ENCODE results near the gene TEAD2.

DNA sequence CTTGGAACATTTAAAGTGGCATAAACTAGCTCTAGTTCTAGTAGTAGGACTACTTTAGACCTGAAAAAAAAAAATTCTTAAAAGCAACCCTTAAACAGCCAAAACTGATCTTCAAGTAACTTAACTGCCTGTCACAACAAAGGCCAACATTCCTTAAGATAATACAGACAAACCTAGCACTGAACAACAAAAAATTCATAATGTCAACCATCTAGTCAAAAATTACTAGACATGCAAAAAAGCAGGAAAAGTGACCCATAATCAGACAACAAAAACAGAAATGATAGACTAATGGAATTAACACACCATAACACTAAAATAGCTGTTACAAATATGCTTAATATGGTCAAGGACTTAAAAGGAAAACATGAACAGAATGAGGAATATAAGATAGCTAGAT, 43.9 kb downstream of the TEAD2 start:
- TF ChIP-seq, protein P1, sequence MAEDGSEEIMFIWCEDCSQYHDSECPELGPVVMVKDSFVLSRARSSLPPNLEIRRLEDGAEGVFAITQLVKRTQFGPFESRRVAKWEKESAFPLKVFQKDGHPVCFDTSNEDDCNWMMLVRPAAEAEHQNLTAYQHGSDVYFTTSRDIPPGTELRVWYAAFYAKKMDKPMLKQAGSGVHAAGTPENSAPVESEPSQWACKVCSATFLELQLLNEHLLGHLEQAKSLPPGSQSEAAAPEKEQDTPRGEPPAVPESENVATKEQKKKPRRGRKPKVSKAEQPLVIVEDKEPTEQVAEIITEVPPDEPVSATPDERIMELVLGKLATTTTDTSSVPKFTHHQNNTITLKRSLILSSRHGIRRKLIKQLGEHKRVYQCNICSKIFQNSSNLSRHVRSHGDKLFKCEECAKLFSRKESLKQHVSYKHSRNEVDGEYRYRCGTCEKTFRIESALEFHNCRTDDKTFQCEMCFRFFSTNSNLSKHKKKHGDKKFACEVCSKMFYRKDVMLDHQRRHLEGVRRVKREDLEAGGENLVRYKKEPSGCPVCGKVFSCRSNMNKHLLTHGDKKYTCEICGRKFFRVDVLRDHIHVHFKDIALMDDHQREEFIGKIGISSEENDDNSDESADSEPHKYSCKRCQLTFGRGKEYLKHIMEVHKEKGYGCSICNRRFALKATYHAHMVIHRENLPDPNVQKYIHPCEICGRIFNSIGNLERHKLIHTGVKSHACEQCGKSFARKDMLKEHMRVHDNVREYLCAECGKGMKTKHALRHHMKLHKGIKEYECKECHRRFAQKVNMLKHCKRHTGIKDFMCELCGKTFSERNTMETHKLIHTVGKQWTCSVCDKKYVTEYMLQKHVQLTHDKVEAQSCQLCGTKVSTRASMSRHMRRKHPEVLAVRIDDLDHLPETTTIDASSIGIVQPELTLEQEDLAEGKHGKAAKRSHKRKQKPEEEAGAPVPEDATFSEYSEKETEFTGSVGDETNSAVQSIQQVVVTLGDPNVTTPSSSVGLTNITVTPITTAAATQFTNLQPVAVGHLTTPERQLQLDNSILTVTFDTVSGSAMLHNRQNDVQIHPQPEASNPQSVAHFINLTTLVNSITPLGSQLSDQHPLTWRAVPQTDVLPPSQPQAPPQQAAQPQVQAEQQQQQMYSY (CRISPR knock-in tag; IDR thresholded peaks at IDR 0.05) = no peak
- TF ChIP-seq, protein P2, sequence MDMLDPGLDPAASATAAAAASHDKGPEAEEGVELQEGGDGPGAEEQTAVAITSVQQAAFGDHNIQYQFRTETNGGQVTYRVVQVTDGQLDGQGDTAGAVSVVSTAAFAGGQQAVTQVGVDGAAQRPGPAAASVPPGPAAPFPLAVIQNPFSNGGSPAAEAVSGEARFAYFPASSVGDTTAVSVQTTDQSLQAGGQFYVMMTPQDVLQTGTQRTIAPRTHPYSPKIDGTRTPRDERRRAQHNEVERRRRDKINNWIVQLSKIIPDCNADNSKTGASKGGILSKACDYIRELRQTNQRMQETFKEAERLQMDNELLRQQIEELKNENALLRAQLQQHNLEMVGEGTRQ (CRISPR knock-in tag; IDR thresholded peaks at IDR 0.05) = no peak
- TF ChIP-seq, protein P3, sequence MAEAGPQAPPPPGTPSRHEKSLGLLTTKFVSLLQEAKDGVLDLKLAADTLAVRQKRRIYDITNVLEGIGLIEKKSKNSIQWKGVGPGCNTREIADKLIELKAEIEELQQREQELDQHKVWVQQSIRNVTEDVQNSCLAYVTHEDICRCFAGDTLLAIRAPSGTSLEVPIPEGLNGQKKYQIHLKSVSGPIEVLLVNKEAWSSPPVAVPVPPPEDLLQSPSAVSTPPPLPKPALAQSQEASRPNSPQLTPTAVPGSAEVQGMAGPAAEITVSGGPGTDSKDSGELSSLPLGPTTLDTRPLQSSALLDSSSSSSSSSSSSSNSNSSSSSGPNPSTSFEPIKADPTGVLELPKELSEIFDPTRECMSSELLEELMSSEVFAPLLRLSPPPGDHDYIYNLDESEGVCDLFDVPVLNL (CRISPR knock-in tag; IDR thresholded peaks at IDR 0.05; ENCODE audit: borderline replicate concordance, low read depth) = no peak
- TF ChIP-seq, protein P4, sequence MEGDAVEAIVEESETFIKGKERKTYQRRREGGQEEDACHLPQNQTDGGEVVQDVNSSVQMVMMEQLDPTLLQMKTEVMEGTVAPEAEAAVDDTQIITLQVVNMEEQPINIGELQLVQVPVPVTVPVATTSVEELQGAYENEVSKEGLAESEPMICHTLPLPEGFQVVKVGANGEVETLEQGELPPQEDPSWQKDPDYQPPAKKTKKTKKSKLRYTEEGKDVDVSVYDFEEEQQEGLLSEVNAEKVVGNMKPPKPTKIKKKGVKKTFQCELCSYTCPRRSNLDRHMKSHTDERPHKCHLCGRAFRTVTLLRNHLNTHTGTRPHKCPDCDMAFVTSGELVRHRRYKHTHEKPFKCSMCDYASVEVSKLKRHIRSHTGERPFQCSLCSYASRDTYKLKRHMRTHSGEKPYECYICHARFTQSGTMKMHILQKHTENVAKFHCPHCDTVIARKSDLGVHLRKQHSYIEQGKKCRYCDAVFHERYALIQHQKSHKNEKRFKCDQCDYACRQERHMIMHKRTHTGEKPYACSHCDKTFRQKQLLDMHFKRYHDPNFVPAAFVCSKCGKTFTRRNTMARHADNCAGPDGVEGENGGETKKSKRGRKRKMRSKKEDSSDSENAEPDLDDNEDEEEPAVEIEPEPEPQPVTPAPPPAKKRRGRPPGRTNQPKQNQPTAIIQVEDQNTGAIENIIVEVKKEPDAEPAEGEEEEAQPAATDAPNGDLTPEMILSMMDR (IDR thresholded peaks at IDR 0.05) = no peak
- TF ChIP-seq, protein P5, sequence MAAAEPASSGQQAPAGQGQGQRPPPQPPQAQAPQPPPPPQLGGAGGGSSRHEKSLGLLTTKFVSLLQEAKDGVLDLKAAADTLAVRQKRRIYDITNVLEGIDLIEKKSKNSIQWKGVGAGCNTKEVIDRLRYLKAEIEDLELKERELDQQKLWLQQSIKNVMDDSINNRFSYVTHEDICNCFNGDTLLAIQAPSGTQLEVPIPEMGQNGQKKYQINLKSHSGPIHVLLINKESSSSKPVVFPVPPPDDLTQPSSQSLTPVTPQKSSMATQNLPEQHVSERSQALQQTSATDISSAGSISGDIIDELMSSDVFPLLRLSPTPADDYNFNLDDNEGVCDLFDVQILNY (CRISPR knock-in tag; IDR thresholded peaks at IDR 0.05) = no peak
- TF ChIP-seq TEAD4 (CRISPR knock-in tag; IDR thresholded peaks at IDR 0.05) (no peak), ELF4 (CRISPR knock-in tag; IDR thresholded peaks at IDR 0.05; ENCODE audit: low read depth) (no peak), TEAD1 (CRISPR knock-in tag; IDR thresholded peaks at IDR 0.05) (no peak), SP1 (CRISPR knock-in tag; conservative IDR thresholded peaks at IDR 0.05) (no peak), NR3C1 (CRISPR knock-in tag; conservative IDR thresholded peaks at IDR 0.05; ENCODE audit: low read depth) (no peak)
- TF ChIP-seq, protein P6, sequence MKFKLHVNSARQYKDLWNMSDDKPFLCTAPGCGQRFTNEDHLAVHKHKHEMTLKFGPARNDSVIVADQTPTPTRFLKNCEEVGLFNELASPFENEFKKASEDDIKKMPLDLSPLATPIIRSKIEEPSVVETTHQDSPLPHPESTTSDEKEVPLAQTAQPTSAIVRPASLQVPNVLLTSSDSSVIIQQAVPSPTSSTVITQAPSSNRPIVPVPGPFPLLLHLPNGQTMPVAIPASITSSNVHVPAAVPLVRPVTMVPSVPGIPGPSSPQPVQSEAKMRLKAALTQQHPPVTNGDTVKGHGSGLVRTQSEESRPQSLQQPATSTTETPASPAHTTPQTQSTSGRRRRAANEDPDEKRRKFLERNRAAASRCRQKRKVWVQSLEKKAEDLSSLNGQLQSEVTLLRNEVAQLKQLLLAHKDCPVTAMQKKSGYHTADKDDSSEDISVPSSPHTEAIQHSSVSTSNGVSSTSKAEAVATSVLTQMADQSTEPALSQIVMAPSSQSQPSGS (CRISPR knock-in tag; IDR thresholded peaks at IDR 0.05; ENCODE audit: borderline replicate concordance, low read depth) = no peak

Data from WTC11 (cell line).